Pancreas (tissue), 10 donors: ENCODE data around the gene RBX1. TPM values are rescaled to one million over a fixed set of nuclear protein-coding genes. Genes with fewer than 3 reads are reported as not detected.
A peak's percentile ranks its signal among the peaks of the same experiment; 100 is the strongest.

Source experiments
- ATAC-seq, 4 donors: fragments of 200-7000 bp; cut with Tn5 transposase; one replicate each; pipeline versions ENCODE4 v1.8.0 to v1.9.1; 2020; ENCODE audit warnings: mild to moderate bottlenecking in 4 of 4, moderate library complexity in 4 of 4
- DNase-seq, 6 donors: peaks; one replicate each; pipeline ENCODE4 v3.0.0-alpha.2; 2020
- FAIRE-seq: peaks from 2 replicates; lab custom pipeline; 2012; peaks lifted over from hg19 to GRCh38; lab: Jason Lieb, UNC
- H3K27ac ChIP-seq, 4 donors: fragments of 200-600 bp; sonication (generic); 1 replicate in 3 of 4; 2 replicates in 1 of 4; pipeline versions ENCODE4 v1.5.0 to v1.8.0; 2020
- H3K27me3 ChIP-seq, 4 donors: fragments of 200-600 bp; one replicate each; pipeline ENCODE4 v1.8.0; 2021
- H3K36me3 ChIP-seq, 3 donors: fragments of 200-600 bp; sonication (generic) in 1 of 3; one replicate each; pipeline versions ENCODE4 v1.5.0 to v1.8.0; 2020 to 2021
- H3K4me1 ChIP-seq, 3 donors: fragments of 200-600 bp; one replicate each; pipeline ENCODE4 v1.8.0; 2021
- H3K4me3 ChIP-seq, 4 donors: fragments of 200-600 bp; sonication (generic) in 2 of 4; one replicate each; pipeline versions ENCODE4 v1.5.0 to v1.8.0; 2020 to 2021
- H3K9me3 ChIP-seq, 4 donors: fragments of 200-600 bp; one replicate each; pipeline ENCODE4 v1.8.0; 2021
- CTCF ChIP-seq, 4 donors: fragments of 200-600 bp; sonication (generic) in 3 of 4; IDR thresholded peaks; one replicate each; pipeline versions ENCODE4 v1.5.0 to v1.8.0; 2021; ENCODE audit warnings: antibody characterized with exemption in 4 of 4
- WGBS, 2 donors: extraction: QIAGEN DNeasy Blood & Tissue Kit; methylation state at CpG; one replicate each; pipeline ENCODE4 v1.1.7; 2013; 5-methylcytosine and 5-hydroxymethylcytosine counted together
- intact Hi-C, 3 donors: fragments of 100-400 bp; cut with DNase I; formaldehyde crosslinking; loops; one replicate each; pipeline versions ENCODE4 v1.11.1 to v1.14.2; 2022
- polyA plus RNA-seq, 2 donors: library from polyadenylated mRNA; stranded (reverse); fragments of 200-250 nt; gene quantifications; one replicate each; pipeline ENCODE4 v1.2.3, GENCODE V29; 2013
- total RNA-seq, 6 donors: library from RNA; stranded (reverse); fragmentation: NEBNext Ultra II Directional in 4 of 6; extraction: Animal tissue kit (Norgen Biotek cat#: 25700) in 4 of 6; gene quantifications; one replicate each; pipeline versions ENCODE4 v1.2.1 to v1.2.4, GENCODE V29; 2021 to 2023
- donor health status: healthy with polysubstance abuse.
- donor health status: DM: no; HTN: no; CAD: no; lungs with moderate emphysema.
- donor health status: DM: no; HTN: no; CAD: no.
- donor health status: control.
- donor health status: control.
- donor health status: Bipolar disorder and iron deficiency.
- donor health status: DM: yes; HTN: yes; CAD: no.
- donor health status: DM: no; HTN: no; CAD: no.
- donor health status: DM: no; HTN: no; CAD: no.
- donor health status: DM: yes; HTN: yes; CAD: no.

Gene RBX1
- total and polyA plus RNA-seq, 8 donors: 9.9 to 38.7 (median 17.3) TPM

GRCh38 chr22:40939202-40939601, 12.0 kb upstream of the RBX1 start:
- Histone ChIP-seq H3K27ac (no peak overlapping the region), H3K4me3 (no peak overlapping the region), H3K27me3 (no peaks in the 10 kb centered on the region), H3K4me1 (no peaks in the 10 kb centered on the region), H3K36me3 (no peaks in the 10 kb centered on the region), H3K9me3 (no peaks in the 10 kb centered on the region)
- WGBS, 2 donors: 79 to 87% methylated on average over 2 of the region's 2 CpGs
- no peak for TF ChIP-seq CTCF (IDR thresholded peaks at IDR 0.05)
- intact Hi-C loops: no loop called here
- ATAC-seq (no peak), FAIRE-seq (no peak), DNase-seq (no peak)

DNA sequence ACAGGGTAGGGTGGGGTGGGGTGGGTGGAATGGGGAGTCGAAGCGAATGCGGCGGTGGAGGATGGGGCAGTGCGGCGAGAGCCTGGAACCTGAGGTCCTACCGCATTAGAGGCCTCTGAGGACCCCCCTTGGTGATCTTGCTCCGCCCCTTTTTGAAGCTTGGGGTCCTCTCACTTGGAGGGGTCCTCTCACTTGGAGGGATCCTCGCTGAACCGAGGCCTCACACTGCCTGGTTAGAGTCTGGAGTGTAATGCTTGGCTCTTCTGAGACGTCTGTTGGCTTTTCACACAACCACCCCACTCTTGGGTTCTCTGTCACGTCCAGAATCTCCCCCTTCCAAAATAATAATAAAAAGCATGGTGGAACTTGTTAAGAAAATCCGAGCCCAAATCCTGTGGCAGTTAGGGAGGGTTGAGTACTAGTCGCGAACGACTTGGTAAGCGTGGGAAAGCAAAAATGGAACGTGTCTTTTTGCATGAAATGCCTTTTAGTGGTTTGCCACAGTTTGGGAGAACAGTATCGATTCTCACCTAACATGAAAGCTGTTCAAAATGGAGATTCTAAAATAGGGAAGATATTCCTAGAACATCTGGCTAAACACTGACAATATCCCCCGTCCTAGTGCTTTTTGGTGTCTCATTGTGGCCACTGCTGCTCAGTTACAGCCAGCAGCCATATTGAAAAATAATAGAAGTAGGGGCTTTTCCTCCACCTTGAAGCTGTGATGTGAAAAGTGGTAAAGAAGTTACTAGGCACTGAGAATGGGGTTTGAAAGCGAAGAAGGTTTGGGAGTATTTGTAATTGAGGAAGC, 822 bp downstream of the RBX1 start:
- Histone ChIP-seq H3K9me3 (no peaks in the 10 kb centered on the region), H3K27ac (peak overlapping the region; percentile 51 to 94 (median 78)), H3K4me1 (peaks cover 3 to 14% (median 11%) of the 10 kb centered on the region in 3 donors), H3K4me3 (peak overlapping the region; percentile 60 to 89 (median 82)), H3K27me3 (no peaks in the 10 kb centered on the region), H3K36me3 (peaks cover 0 to 4% (median 0%) of the 10 kb centered on the region in 3 donors)
- intact Hi-C loops: loop anchor here in 2 of 3 donors (5.0 to 10.0 kb wide), 2 partner anchors 140 to 143 kb away; partner anchors contain the start of gene EP300 (in 2 of the 2)
- 5% methylated on average over 21 of the region's 21 CpGs for WGBS, 2 donors
- TF ChIP-seq CTCF (IDR thresholded peaks at IDR 0.05): no peak
- FAIRE-seq (no peak), DNase-seq (no peak), ATAC-seq (peak in 1 of 4 donors; percentile 0)

DNA sequence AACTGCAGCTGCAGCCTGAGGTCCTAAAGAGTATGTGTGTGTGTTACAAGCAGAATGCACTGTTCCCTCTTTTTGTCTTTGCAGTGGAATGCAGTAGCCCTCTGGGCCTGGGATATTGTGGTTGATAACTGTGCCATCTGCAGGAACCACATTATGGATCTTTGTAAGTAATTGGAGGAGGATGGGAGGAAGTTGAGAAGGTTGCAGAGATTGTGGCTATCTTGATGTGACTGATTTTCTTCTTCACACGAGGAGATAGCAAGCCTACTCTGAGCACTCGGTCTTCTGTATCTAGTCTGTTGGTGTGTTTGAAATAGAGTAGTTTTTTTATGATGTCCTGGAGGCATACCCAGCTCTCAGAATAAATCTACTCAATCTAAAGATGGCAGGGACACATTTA, 2.3 kb downstream of the RBX1 start:
- no peak overlapping the region for H3K27ac ChIP-seq
- FAIRE-seq (no peak), ATAC-seq (no peak), DNase-seq (no peak)
- peaks cover 0 to 4% (median 0%) of the 10 kb centered on the region in 3 donors for H3K36me3 ChIP-seq
- intact Hi-C loops: loop anchor here in 2 of 3 donors (5.0 to 10.0 kb wide), 2 partner anchors 139 to 141 kb away; partner anchors contain the start of gene EP300 (in 2 of the 2)
- TF ChIP-seq CTCF (IDR thresholded peaks at IDR 0.05): no peak
- H3K4me1 ChIP-seq: peaks cover 3 to 14% (median 11%) of the 10 kb centered on the region in 3 donors
- 60 to 62% methylated on average over 2 of the region's 2 CpGs for WGBS, 2 donors
- no peaks in the 10 kb centered on the region for H3K9me3 ChIP-seq
- H3K4me3 ChIP-seq: no peak overlapping the region
- H3K27me3 ChIP-seq: no peaks in the 10 kb centered on the region

DNA sequence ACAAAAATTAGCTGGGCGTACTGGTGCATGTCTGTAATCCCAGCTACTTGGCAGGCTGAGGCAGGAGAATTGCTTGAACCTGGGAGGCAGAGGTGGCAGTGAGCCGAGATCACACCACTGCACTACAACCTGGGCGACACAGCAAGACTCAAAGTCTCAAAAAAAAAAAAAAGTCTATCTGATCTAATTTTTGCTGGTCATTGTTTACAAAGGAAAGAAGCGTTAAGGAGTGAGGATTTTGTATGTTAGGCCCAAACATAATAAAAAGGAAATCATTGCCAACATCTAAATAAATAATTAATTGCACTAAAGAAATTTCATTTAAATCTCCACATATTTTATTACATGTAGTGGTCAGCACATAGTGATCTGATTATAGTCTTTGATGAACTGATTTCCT, 2.9 kb downstream of the RBX1 start:
- ATAC-seq: no peak
- DNase-seq: no peak
- Histone ChIP-seq H3K4me3 (no peak overlapping the region), H3K27ac (no peak overlapping the region), H3K36me3 (peaks cover 0 to 4% (median 0%) of the 10 kb centered on the region in 3 donors), H3K27me3 (no peaks in the 10 kb centered on the region), H3K9me3 (no peaks in the 10 kb centered on the region), H3K4me1 (peaks cover 3 to 14% (median 11%) of the 10 kb centered on the region in 3 donors)
- TF ChIP-seq CTCF (IDR thresholded peaks at IDR 0.05): no peak
- WGBS, 2 donors: 69 to 82% methylated on average over 4 of the region's 4 CpGs
- intact Hi-C loops: loop anchor here in 2 of 3 donors (5.0 to 10.0 kb wide), 2 partner anchors 138 to 141 kb away; partner anchors contain the start of gene EP300 (in 2 of the 2)
- FAIRE-seq: no peak
